Measurements from ENCODE around the gene ATP23. TPM values are rescaled to one million over a fixed set of nuclear protein-coding genes. Genes with fewer than 3 reads are reported as not detected.

The ATP23 gene
- total RNA-seq, 2 donors from 2014 or later = 3.6 to 5.4 TPM

GRCh38 chr12:57894399-57895292, 46.7 kb upstream of the ATP23 start:
- 81 to 83% methylated on average over 6 of the region's 6 CpGs for WGBS, 2 donors
- intact Hi-C loops (cut with DNase I) = loop anchor here (5.0 kb wide), 1 partner anchor 47 kb away; the partner anchor contains the start of gene CTDSP2

GRCh38 chr12:57895389-57896114, 45.8 kb upstream of the ATP23 start:
- Histone ChIP-seq H3K4me1 (peaks cover 58% of the 10 kb centered on the region), H3K27me3 (no peaks in the 10 kb centered on the region), H3K9me3 (no peaks in the 10 kb centered on the region), H3K27ac (peak overlapping the region in 3 of 4 donors; percentile 87 to 91 (median 89)), H3K36me3 (replicated peaks in 1 of 2; ENCODE audit: insufficient read depth in 1 of 2, low read depth in 2 of 2) (no peaks in the 10 kb centered on the region), H3K4me3 (no peak overlapping the region)
- DNase-seq = no peak
- intact Hi-C loops (cut with DNase I) = loop anchor here (5.0 kb wide), 1 partner anchor 48 kb away; the partner anchor contains the start of gene CTDSP2
- no peak for ATAC-seq
- TF ChIP-seq CTCF (IDR thresholded peaks at IDR 0.05) (no peak), POLR2A (IDR thresholded peaks at IDR 0.05) (no peak)
- 79% methylated on average over 5 of the region's 5 CpGs for WGBS, 2 donors

More at GRCh38 chr12:57894399-57895292, 46.7 kb upstream of the ATP23 start:
- DNase-seq (no peak), ATAC-seq (no peak)
- TF ChIP-seq CTCF (IDR thresholded peaks at IDR 0.05) = no peak
- no peak for TF ChIP-seq POLR2A (IDR thresholded peaks at IDR 0.05)
- Histone ChIP-seq H3K36me3 (replicated peaks in 1 of 2; ENCODE audit: insufficient read depth in 1 of 2, low read depth in 2 of 2) (no peaks in the 10 kb centered on the region), H3K4me1 (peaks cover 58% of the 10 kb centered on the region), H3K27ac (peak overlapping the region; percentile 34 to 91 (median 77)), H3K27me3 (no peaks in the 10 kb centered on the region), H3K9me3 (no peaks in the 10 kb centered on the region), H3K4me3 (no peak overlapping the region)

- no peaks in the 10 kb centered on the region for H3K27me3 ChIP-seq
- peak in 2 of 7 experiments; percentile 4 to 7 for TF ChIP-seq CTCF (IDR thresholded peaks at IDR 0.05)
- no peak for TF ChIP-seq POLR2A (IDR thresholded peaks at IDR 0.05)
- peaks cover 58% of the 10 kb centered on the region for H3K4me1 ChIP-seq
Measured at GRCh38 chr12:57896115-57896433, 45.3 kb upstream of the ATP23 start.

GRCh38 chr12:57896434-57897201, 44.7 kb upstream of the ATP23 start:
- 0 to 1% methylated on average over 15 to 52 of the region's 54 CpGs for WGBS, 2 donors
- H3K27me3 ChIP-seq = no peaks in the 10 kb centered on the region
- DNase-seq (peak; percentile 67 to 77 (median 70)), ATAC-seq (peak; percentile 71)
- H3K27ac ChIP-seq = peak overlapping the region; percentile 67 to 91 (median 88)
- peak in 6 of 7 experiments; percentile 5 to 46 (median 26) for TF ChIP-seq CTCF (IDR thresholded peaks at IDR 0.05)
- peak; percentile 76 to 90 (median 84) for TF ChIP-seq POLR2A (IDR thresholded peaks at IDR 0.05)
- intact Hi-C loops (cut with DNase I) = loop anchor here (5.0 kb wide), 1 partner anchor 49 kb away; the partner anchor contains the start of gene CTDSP2
- H3K4me1 ChIP-seq = peaks cover 58% of the 10 kb centered on the region
- H3K9me3 ChIP-seq = no peaks in the 10 kb centered on the region
- peak overlapping the region; percentile 44 to 74 for H3K4me3 ChIP-seq
- no peaks in the 10 kb centered on the region for H3K36me3 ChIP-seq (replicated peaks in 1 of 2; ENCODE audit: insufficient read depth in 1 of 2, low read depth in 2 of 2)

More at GRCh38 chr12:57896115-57896433, 45.3 kb upstream of the ATP23 start:
- ATAC-seq (no peak), DNase-seq (no peak)
- no peaks in the 10 kb centered on the region for H3K36me3 ChIP-seq (replicated peaks in 1 of 2; ENCODE audit: insufficient read depth in 1 of 2, low read depth in 2 of 2)
- peak overlapping the region; percentile 44 to 74 for H3K4me3 ChIP-seq
- intact Hi-C loops (cut with DNase I) = loop anchor here (5.0 kb wide), 1 partner anchor 49 kb away; the partner anchor contains the start of gene CTDSP2
- H3K9me3 ChIP-seq = no peaks in the 10 kb centered on the region
- 13 to 16% methylated on average over 6 of the region's 6 CpGs for WGBS, 2 donors
- H3K27ac ChIP-seq = peak overlapping the region; percentile 67 to 91 (median 88)

All from body of pancreas (tissue), 4 donors.